GM21786 (cell line): ENCODE data around the gene SERPINA5.
"Not testable (repeated sequence)": the region's sequence is repeated elsewhere in the genome, so short reads cannot be mapped to it uniquely, and the experiment has no call there.

Source experiments
- ATAC-seq: cut with Tn5 transposase; IDR thresholded peaks from one replicate; pipeline ENCODE4 v1.9.1; 2021; ENCODE audit not compliant: unreplicated experiment

SERPINA5 gene

GRCh38 chr14:94598816-94599655 is 17.8 kb downstream of the SERPINA5 start:
- ATAC-seq, result no peak

- ATAC-seq, result no peak
These were observed 18.4 kb downstream of the SERPINA5 start for GRCh38 chr14:94599656-94600004.

GRCh38 chr14:94600148-94600545 is 18.9 kb downstream of the SERPINA5 start:
- no peak for ATAC-seq

DNA sequence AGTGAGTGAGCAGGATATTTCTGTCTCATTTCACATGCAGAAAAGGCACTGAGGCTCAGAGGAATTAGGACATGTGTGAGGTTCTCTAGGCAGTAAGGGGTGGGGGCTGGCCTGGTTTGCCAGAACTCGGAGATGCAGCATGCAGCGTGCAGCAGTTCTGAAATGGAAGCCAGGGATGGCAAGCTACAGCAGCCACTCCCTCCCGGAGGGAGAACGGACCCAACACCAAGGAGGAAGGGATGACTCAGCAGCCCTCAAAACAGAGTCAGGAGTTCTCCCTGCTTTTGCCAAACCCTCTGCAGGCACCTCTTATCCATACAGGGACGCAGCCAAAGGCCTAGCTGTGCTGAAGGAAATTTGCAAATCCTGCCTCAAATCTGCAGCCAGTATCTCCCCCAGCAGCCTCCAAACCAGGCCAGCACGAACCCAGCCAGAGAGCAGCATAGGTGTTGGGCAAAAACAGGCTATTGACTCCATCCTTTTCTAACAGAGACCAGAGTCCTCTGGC is 20.7 kb downstream of the SERPINA5 start:
- ATAC-seq, result no peak

- ATAC-seq, result no peak
These were observed 21.5 kb downstream of the SERPINA5 start for GRCh38 chr14:94602722-94603121.

- no peak for ATAC-seq
These were observed 24.1 kb downstream of the SERPINA5 start for GRCh38 chr14:94605361-94605760.

- not testable (repeated sequence) for ATAC-seq
These were observed 27.7 kb downstream of the SERPINA5 start for GRCh38 chr14:94608966-94609365.

- ATAC-seq, result no peak
These were observed 30.0 kb downstream of the SERPINA5 start for GRCh38 chr14:94611179-94611578.

DNA sequence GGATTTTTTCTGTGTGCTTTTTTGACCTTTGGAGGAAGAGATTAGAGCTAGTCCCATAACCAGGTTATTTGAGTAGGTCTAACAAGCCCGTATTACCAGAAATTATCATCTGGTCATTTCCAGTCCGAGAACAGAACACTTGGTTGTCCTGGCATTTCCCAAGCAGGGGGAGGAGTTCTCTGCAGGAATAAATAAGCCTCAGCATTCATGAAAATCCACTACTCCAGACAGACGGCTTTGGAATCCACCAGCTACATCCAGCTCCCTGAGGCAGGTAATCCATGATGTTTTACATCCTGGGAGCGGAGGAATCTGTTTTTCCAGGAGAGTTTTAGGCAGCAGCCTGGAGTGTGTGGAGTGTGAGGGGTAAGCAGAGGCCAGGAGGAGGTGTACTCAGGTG is 30.9 kb downstream of the SERPINA5 start, which contains the start of gene SERPINA3:
TSS of gene SERPINA3 (plus strand) at position 218 of the 400 bp plus-strand sequence. CDS start 2,051 bp downstream, outside the sequence.
- no peak for ATAC-seq

DNA sequence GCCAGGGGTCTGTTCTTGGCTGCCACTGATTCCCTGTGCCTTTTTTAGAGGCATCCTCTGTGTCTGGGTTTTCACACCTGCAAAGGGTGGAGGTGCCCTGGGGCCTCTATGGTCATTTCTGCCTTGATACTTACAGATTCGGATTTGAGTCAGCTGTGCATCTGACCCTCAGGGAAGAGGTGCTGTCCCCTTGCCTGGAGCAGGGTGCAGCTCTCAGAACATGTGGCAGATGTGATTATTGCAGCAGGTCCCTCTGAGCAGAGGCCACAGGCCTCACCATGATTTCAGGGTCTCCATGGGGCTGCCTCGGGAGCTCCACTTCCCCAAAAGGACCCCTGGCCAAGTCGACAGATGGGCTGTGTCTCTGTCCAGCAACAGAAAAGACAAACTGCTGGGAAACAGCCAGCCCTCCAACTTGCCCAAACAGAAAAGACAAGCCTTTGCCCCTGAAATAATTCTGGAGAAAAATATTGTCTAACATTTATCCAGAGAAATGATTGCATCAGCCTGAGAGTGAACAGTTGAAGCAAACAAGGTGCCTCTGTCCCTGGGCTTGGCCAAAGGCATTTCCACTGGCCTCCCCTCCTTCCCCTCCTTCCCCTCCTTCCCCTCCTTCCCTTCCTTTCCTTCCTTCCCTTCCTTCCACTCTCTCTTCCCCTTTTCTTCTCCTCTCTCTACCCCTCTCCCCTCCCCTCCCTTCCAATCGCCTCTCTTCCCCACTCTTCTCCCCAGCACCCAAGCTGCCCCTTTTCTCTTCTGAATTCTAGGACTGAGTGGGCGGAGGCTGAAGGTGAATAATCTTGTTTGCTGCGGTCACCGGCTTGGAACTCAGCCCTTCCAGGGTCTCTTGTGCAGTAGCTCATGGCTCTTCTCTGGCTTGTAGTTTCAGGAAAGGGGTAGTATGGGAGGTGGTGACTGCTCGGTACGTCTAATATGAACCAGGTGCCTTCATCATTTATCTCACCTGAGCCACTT is 31.6 kb downstream of the SERPINA5 start:
- ATAC-seq, result no peak

DNA sequence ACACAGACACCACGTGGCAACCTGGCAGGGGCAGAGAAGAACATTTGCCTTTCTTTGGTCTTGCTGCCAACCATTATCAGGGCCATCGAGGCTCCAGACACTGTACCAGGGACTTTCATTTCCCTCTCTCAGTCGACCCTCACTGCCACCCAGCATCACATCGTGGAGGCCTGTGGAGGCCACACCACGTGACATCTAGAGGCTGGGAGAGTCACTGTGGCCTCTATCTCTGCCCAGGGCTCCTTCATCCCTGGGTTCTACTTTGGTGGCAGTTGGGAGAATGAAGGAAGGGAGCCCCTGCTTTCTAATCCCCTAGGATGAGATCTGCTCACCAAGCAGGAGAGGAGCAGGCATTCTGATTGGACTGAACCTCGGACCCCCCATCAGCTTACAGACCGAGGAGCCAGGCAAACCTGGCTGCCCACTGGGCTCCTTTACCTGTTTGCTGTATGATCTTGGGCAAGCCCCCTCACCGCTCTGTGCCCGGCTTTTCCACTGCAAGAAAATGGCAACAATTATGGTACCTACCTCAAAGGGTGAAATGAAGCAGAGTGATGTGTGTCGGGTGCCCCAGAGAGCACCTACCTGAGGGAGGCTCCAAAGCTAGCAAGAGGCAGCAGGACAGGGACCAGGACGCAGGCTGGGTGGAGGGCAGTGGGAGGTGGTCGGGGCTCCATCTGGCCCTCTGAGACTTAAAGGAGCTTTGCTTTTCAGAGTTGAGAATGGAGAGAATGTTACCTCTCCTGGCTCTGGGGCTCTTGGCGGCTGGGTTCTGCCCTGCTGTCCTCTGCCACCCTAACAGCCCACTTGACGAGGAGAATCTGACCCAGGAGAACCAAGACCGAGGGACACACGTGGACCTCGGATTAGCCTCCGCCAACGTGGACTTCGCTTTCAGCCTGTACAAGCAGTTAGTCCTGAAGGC is 32.8 kb downstream of the SERPINA5 start:
- ATAC-seq, result no peak

DNA sequence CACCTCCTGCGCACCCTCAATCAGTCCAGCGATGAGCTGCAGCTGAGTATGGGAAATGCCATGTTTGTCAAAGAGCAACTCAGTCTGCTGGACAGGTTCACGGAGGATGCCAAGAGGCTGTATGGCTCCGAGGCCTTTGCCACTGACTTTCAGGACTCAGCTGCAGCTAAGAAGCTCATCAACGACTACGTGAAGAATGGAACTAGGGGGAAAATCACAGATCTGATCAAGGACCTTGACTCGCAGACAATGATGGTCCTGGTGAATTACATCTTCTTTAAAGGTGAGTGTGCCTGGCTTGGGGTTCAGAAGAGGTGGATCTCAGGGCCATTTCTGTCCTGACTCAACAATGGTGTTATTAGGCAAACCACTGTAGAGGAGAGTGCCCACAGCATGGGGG is 33.6 kb downstream of the SERPINA5 start:
- no peak for ATAC-seq

DNA sequence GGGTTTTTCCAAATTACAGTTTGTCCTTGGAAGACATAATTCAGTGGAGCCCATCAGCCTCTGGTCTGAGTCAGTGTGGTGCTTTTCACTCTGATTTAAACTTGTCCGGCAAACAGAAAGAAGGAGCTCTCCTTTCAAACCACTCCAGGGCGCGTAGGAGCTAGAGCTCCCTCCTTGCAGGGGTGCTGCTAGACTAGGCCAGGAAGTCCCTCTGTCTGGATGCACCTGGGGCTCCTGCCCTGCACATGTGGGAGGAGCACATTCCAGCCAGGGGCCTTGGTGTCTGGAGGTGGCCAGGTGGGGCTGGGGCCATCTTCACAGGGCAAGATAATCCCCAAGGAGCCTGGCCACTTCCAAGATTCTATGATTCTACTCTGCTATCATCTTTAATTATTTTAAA is 34.0 kb downstream of the SERPINA5 start:
- ATAC-seq, result no peak

DNA sequence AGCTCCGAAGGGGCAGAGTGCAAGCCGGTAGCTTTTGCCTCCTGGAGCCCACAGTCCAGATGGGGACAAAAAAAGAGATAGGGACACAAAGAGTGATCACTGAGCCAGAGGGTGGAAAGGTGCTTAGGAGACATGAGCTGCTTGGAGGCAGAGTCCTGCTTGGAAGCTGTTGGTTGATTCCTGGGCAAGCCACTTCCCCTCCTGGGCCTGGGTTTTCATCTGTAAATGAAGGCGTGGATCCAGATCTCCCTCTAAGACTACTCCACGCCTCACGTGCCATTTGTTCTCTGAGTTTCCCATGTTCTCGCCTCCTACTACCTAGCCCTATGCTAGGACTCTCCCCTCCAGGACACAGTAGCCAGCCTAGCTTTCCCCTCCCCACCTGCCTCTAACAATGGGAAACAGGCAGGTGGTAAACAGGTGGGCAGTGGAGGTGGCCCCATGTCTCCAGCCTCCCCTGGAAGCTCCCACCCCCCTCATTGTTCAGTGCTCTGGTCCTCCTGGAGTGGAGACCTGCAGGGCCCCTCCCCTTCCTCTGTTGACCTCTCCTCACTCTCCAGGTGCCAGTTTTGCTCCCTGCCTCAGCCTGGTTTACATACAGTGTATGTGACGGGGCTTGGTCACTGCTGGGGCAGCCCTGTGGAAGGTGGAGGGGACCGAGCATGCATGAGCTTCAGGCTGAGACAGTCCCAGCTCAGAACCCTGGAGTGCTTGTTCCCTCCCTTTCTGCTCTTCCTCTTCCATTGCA is 34.8 kb downstream of the SERPINA5 start:
- no peak for ATAC-seq

DNA sequence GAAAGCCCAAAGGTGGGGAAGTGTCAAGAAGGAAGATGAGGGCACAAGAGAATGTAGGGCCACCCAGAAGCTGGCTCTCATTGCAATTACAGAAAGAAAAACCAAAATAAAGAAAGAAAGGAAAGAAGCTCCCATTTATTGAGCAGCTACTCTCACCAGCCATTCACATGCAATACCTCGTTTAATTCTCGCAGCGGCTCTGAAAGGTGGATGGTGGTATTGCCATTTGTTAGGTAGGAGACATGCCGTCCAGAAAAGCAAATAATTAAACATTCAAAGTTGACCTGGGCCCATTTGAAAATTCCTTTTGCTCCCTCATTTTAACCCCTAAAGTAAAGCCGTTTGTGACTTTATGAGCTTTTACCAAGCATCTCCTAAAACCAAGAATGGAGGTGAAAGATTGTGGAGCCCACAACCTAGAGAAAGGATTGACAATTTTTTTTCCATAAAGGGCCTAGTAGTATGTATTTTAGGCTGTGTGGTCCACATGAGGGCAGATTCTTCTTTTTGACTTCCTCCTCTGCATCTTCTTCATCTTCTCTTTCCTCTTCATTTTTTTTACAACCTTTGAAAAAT is 36.2 kb downstream of the SERPINA5 start:
- no peak for ATAC-seq

DNA sequence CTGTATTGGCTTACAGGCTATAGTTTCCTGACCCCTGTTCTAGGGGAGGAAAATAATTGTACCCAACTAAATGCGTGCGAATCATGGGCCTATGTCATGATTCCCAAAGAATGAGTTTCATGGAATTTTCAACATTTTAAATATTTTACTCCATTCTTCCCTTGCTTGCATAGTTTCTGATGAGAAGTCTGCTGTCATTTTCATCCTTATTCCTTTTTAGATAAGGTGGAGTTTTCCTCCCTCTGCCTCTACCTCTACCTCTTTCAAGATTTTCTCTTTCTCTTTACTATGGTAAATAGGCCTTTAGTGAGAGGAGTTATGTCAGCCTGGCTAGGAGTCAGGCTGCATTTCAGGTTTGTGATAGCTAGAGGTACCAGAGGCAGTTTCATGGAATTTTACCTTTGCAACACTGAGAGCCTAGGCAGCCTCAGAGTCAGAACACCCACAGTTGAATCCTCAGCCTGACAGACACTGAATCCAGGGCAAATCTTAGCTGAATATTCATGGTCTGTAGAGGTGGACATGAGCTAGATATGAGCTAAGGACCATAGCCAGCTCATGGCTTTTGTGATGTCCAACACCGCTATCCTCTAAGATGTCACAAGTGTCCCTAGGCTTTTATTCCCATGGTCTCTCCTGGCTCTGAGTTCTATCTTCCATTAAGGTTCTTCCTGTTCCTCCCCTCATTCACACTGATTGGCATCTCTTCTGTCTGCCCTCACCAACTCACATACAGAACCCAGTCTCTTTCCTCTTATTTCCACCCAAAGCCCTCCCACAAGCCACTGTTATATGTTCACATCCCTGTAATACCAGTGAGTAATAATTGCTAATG is 37.0 kb downstream of the SERPINA5 start:
- no peak for ATAC-seq

GRCh38 chr14:94619297-94619696 is 38.1 kb downstream of the SERPINA5 start:
- ATAC-seq, result no peak

- ATAC-seq, result no peak
These were observed 39.4 kb downstream of the SERPINA5 start for GRCh38 chr14:94620597-94620996.
